Epithelial cell of esophagus (primary cell): ENCODE data around the gene MTFR2.
A peak's percentile ranks its signal among the peaks of the same experiment; 100 is the strongest.

ENCODE experiments used
- DNase-seq: peaks from one replicate; pipeline ENCODE4 v3.0.0; 2010; ENCODE audit warnings: low read depth
- H3K4me3 ChIP-seq: 2 replicates; pipeline ENCODE4 v1.5.1; 2011; ENCODE audit warnings: mild to moderate bottlenecking, low read length, control low read depth
- TF ChIP-seq, protein P1 (sequence below): IDR thresholded peaks from 2 replicates; pipeline ENCODE4 v1.5.1; 2011; ENCODE audit warnings: low read depth, mild to moderate bottlenecking, low read length, control low read depth, inconsistent platforms; ENCODE audit not compliant: insufficient read depth; ENCODE audit errors: missing control alignments

MTFR2 gene

DNA sequence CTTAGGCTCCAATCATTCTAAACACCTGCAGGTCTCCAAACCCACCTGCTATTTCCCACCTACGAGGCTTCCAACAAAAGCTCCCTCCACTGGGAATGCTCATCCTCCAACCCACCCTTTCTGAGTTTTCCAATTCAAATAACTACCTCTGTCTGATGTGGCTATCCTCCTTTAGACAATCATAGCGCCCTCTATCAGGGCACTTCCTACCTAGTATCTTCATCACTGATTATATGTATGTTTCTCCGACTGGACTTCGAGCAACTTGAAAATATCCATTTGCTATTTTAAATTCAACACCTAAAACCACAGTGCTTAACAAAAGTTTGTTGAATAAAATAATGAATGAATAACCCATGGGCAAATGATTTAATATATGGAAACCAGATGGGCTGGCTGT, 41.3 kb downstream of the MTFR2 start:
- TF ChIP-seq, protein P1, sequence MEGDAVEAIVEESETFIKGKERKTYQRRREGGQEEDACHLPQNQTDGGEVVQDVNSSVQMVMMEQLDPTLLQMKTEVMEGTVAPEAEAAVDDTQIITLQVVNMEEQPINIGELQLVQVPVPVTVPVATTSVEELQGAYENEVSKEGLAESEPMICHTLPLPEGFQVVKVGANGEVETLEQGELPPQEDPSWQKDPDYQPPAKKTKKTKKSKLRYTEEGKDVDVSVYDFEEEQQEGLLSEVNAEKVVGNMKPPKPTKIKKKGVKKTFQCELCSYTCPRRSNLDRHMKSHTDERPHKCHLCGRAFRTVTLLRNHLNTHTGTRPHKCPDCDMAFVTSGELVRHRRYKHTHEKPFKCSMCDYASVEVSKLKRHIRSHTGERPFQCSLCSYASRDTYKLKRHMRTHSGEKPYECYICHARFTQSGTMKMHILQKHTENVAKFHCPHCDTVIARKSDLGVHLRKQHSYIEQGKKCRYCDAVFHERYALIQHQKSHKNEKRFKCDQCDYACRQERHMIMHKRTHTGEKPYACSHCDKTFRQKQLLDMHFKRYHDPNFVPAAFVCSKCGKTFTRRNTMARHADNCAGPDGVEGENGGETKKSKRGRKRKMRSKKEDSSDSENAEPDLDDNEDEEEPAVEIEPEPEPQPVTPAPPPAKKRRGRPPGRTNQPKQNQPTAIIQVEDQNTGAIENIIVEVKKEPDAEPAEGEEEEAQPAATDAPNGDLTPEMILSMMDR: no peak
- no peak for DNase-seq
- no peak overlapping the region for H3K4me3 ChIP-seq

DNA sequence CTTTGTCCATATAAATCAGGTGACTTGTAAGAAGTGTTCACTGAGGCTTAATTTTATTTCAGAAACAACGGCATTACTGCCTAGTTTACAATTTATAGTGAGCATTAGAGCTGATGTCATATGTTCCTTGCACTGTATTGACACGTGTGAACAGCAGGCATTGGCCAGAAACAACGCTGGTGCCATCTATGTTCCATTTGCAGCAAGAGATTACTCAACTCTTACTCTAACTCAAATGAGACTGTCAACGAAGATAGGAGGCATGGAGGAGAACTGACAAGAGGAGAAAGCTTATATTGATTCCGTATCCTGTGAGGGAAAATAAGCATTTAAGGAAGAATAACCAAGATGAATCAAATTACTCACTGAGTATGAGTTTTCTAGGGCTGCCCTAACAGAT, 48.4 kb downstream of the MTFR2 start:
- no peak overlapping the region for H3K4me3 ChIP-seq
- TF ChIP-seq, protein P1: no peak
- peak; percentile 28 for DNase-seq

DNA sequence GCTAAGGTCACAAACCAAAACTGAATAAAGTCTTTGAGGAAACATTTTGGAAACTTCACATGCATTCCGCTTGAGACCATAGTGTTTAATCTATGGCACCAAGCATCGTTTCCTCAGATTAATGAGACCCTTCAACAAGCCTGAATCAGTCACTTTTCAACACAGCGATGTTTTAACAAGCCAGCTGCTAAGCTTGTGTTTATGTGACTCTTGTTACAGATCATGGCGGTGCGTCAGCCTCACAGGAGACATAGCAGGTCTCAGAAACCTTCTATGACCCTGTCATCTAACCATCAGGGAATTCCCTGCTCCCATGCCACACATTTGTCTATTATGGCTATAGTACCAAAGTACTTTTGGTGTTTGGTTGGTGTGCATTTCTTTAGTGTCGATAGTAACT, 57.2 kb downstream of the MTFR2 start:
- no peak overlapping the region for H3K4me3 ChIP-seq
- TF ChIP-seq, protein P1: no peak
- DNase-seq: no peak

DNA sequence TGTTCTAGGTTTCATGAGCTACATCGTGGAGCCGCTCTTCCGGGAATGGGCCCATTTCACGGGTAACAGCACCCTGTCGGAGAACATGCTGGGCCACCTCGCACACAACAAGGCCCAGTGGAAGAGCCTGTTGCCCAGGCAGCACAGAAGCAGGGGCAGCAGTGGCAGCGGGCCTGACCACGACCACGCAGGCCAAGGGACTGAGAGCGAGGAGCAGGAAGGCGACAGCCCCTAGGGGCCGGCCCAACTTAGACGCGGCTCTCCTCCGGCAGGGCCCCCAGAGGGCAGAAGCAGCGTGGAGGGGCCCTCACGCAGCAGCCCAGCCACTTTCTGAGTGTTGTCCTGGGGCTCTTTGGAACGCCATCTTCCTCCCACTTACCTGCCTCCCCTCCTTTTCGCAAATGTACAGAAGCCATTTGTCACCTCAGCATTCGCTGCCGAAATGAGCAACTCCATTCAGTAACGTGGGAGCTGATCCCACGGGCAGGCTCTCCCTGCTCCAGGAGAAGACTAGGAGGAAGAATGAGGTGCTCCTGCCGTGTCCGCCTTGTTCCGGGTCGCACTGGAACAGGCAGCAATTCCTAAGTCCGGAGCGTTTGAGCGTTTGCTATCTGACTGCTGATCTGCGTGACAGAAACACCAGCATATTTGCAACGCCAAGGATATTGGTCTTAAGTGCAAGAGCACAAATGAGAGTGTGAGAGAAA, 58.4 kb downstream of the MTFR2 start:
- no peak overlapping the region for H3K4me3 ChIP-seq
- DNase-seq: no peak
- TF ChIP-seq, protein P1: no peak

DNA sequence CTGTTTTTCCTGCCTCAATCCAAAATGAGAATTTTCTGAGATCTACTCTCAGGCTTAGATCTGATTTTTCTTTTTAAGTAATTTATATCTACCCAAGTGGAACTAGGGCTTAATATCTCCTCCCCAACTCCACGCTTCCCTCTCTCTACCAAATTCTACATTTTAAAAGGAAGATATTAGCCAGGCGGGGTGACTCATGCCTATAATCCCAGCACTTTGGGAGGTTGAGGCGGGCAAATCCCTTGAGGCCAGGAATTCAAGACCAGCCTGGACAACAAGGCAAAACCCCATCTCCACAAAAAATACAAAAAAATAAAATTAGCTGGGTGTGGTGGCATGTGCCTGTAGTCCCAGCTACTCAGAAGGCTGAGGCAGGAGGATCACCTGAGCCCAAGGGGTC, 61.0 kb downstream of the MTFR2 start:
- no peak for DNase-seq
- TF ChIP-seq, protein P1: no peak

DNA sequence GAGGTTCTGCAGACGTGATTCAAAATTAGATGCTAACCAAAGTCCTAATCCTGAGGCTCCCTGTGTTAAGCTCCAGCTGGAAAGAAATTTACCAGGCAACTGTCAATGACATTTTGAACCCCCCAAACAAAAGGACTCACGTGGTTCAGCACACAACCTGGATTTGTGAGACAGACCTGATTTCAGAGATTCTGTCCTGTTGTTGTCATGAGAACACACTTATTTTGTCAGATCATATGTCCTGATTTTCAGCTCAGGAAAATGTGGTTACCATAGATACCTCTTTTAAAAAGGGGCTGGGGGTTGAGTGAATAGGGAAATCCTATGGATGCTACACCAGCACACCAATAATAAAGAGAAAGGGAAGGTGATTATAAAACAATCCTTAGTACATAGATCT, 61.6 kb downstream of the MTFR2 start:
- DNase-seq: no peak
- TF ChIP-seq, protein P1: no peak
- no peak overlapping the region for H3K4me3 ChIP-seq

More for the DNA sequence above, 61.0 kb downstream of the MTFR2 start:
- H3K4me3 ChIP-seq: no peak overlapping the region

DNA sequence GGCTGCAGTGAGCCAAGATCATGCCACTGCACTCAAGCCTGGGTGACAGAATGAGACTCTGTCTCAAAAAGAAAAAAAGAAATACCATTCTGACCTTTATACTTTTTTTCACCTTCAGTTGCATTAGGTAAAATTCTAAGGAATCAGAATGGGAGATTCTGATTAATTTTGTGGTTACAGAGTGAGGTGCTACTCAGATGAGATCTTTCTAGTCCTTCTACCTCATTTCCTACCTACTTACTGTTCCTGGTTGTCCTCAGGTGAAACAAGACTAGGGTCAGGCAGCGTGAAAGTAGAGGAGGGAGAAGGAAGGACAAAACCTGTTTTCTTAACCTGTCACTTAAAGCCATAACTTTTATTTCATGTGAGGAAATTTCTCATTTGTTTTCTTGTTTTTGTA, 63.7 kb downstream of the MTFR2 start:
- TF ChIP-seq, protein P1: no peak
- no peak overlapping the region for H3K4me3 ChIP-seq
- no peak for DNase-seq
